ENCODE data around the gene LRRC71.

LRRC71 gene

DNA sequence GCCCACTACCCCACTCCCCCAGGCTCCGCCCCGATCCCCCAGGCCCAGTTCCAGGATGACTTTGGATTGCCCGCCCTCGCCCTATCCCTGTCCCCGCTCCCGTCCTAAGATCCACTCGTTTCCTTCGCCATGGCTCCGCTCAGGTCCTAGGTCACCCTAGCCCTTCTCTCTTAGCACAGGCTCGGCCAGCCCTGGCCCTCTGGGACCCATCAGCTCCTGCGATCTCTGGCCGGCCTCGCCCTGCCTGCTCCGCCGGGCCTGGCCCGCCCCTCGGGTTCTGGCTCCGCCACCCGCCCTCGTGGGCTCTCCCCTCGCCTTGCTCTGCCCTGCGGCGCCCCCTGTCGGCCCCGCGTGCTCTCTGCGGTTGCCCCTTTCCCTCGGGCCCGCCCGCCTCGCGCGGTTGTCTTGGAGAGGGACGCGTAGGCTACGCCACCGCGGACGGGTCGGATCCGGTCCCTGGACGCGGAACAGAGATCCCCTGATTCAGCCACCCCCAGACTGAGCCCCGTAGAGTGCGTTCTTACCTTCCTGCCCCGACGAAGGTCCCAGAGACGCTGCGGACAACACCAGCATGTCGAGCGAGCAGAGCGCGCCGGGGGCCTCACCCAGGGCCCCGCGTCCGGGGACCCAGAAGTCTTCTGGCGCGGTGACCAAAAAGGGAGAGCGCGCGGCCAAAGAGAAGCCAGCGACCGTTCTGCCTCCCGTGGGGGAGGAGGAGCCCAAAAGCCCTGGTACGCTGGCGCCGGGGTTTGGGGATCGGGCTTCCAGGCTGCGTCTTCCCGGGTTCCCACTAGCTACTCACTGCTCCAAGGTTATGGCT, at the start of gene LRRC71:
TSS of gene LRRC71 (plus strand) at position 400 of the 820 bp plus-strand sequence. CDS start at position 572, 172 bp downstream.
- no peak within 1 kb of the TSS for H3K4me3 ChIP-seq (ENCODE audit: low read depth in 1 of 2, low read length in 2 of 2)
- H3K27me3 ChIP-seq (ENCODE audit: control insufficient read depth in 1 of 2, insufficient read depth in 2 of 2, low read length in 2 of 2), result peaks cover 33 to 58% of the 10 kb centered on the region in 2 donors
- H3K4me1 ChIP-seq (ENCODE audit: insufficient read depth, low read length), result peaks cover 14% of the 10 kb centered on the region
- H3K9me3 ChIP-seq (ENCODE audit: low read length), result no peaks in the 10 kb centered on the region
- H3K27ac ChIP-seq (ENCODE audit: low read depth, low read length), result no peak within 1 kb of the TSS
- no peak within 1 kb of the TSS for H3K9ac ChIP-seq (ENCODE audit: low read length)
- H3K36me3 ChIP-seq (ENCODE audit: insufficient read depth, low read length), result no peaks in the 10 kb centered on the region

DNA sequence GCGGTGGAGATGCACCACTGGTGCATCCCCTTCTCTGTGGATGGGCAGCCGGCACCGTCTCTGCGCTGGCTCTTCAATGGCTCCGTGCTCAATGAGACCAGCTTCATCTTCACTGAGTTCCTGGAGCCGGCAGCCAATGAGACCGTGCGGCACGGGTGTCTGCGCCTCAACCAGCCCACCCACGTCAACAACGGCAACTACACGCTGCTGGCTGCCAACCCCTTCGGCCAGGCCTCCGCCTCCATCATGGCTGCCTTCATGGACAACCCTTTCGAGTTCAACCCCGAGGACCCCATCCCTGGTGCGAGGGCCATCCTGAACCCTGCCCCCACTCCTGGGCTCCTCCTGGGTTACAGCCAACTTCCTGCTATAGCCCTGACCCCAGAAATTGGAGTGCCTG, 46.8 kb upstream of the LRRC71 start:
- Histone ChIP-seq H3K9me3 (ENCODE audit: low read length) (no peaks in the 10 kb centered on the region), H3K27ac (ENCODE audit: low read depth, low read length) (no peak overlapping the region), H3K36me3 (ENCODE audit: insufficient read depth, low read length) (no peaks in the 10 kb centered on the region), H3K4me3 (ENCODE audit: low read depth in 1 of 2, low read length in 2 of 2) (no peak overlapping the region), H3K9ac (ENCODE audit: low read length) (no peak overlapping the region), H3K27me3 (ENCODE audit: control insufficient read depth in 1 of 2, insufficient read depth in 2 of 2, low read length in 2 of 2) (no peaks in the 10 kb centered on the region), H3K4me1 (ENCODE audit: insufficient read depth, low read length) (no peaks in the 10 kb centered on the region)

DNA sequence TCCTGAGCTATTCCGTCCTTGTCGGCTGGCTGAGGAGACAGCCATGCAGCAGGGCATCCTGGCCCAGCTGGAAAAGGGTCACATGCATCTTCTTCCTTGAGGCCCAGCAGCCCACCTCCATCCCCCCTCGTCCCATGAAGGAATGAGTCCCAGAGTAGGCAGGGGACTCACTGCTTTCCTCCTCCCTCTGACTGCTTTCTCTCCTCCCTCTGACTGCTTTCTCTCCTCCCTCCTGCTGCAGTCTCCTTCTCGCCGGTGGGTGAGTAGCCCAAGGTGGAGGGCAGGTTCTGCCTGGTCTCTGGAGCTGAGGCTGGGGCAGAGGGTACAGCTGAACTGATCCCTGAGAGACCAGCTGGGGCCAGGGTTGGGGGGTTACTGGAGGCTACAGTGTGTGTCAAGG, 46.3 kb upstream of the LRRC71 start:
- no peak overlapping the region for H3K4me3 ChIP-seq (ENCODE audit: low read depth in 1 of 2, low read length in 2 of 2)
- H3K36me3 ChIP-seq (ENCODE audit: insufficient read depth, low read length), result no peaks in the 10 kb centered on the region
- no peaks in the 10 kb centered on the region for H3K4me1 ChIP-seq (ENCODE audit: insufficient read depth, low read length)
- no peaks in the 10 kb centered on the region for H3K27me3 ChIP-seq (ENCODE audit: control insufficient read depth in 1 of 2, insufficient read depth in 2 of 2, low read length in 2 of 2)
- no peak overlapping the region for H3K27ac ChIP-seq (ENCODE audit: low read depth, low read length)
- H3K9me3 ChIP-seq (ENCODE audit: low read length), result no peaks in the 10 kb centered on the region
- H3K9ac ChIP-seq (ENCODE audit: low read length), result no peak overlapping the region

DNA sequence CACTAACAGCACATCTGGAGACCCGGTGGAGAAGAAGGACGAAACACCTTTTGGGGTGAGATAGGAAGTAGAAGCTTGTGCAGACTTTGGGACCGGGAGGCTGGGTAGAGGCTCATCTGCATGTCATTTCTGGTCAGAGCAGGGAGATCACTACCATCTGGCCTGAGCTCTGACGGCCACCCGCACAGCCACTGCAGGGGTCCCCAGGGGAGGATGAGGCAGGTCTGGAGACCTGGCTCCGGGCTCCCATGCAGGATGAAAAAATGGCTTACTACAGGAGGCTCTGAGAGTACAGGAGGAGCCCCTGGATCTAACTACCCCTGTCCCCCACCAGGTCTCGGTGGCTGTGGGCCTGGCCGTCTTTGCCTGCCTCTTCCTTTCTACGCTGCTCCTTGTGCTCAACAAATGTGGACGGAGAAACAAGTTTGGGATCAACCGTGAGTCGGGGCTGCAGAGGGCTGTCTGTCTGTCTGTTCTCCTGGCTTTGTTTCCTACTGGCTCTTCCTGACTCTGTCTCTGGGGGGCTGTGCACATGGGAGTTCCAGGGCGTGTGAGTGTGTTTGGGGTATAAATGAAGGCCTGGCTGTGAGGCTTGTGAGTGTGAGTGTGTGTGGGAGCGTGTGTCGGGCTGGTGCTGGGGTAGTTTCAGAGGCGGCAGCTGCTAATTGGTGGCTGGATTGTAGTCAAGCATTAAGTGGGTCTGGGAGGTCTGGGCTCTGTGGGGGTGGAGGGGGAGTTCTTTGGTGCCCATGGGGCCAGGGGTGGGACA, 45.7 kb upstream of the LRRC71 start:
- Histone ChIP-seq H3K4me1 (ENCODE audit: insufficient read depth, low read length) (no peaks in the 10 kb centered on the region), H3K27ac (ENCODE audit: low read depth, low read length) (no peak overlapping the region), H3K36me3 (ENCODE audit: insufficient read depth, low read length) (no peaks in the 10 kb centered on the region), H3K27me3 (ENCODE audit: control insufficient read depth in 1 of 2, insufficient read depth in 2 of 2, low read length in 2 of 2) (no peaks in the 10 kb centered on the region), H3K9ac (ENCODE audit: low read length) (no peak overlapping the region), H3K9me3 (ENCODE audit: low read length) (no peaks in the 10 kb centered on the region), H3K4me3 (ENCODE audit: low read depth in 1 of 2, low read length in 2 of 2) (no peak overlapping the region)

DNA sequence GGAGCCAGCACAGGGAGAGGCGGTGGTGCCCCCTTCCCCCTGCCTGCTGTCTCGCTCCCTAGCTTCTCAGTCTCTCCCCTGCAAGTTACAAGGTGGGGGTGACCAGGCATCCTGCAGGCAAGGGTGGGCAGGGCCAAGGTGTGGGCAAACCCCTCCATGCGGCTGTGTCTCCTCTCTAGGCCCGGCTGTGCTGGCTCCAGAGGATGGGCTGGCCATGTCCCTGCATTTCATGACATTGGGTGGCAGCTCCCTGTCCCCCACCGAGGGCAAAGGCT, 45.2 kb upstream of the LRRC71 start:
- no peaks in the 10 kb centered on the region for H3K4me1 ChIP-seq (ENCODE audit: insufficient read depth, low read length)
- H3K4me3 ChIP-seq (ENCODE audit: low read depth in 1 of 2, low read length in 2 of 2), result no peak overlapping the region
- no peaks in the 10 kb centered on the region for H3K9me3 ChIP-seq (ENCODE audit: low read length)
- H3K36me3 ChIP-seq (ENCODE audit: insufficient read depth, low read length), result no peaks in the 10 kb centered on the region
- no peaks in the 10 kb centered on the region for H3K27me3 ChIP-seq (ENCODE audit: control insufficient read depth in 1 of 2, insufficient read depth in 2 of 2, low read length in 2 of 2)
- H3K9ac ChIP-seq (ENCODE audit: low read length), result no peak overlapping the region
- H3K27ac ChIP-seq (ENCODE audit: low read depth, low read length), result no peak overlapping the region

DNA sequence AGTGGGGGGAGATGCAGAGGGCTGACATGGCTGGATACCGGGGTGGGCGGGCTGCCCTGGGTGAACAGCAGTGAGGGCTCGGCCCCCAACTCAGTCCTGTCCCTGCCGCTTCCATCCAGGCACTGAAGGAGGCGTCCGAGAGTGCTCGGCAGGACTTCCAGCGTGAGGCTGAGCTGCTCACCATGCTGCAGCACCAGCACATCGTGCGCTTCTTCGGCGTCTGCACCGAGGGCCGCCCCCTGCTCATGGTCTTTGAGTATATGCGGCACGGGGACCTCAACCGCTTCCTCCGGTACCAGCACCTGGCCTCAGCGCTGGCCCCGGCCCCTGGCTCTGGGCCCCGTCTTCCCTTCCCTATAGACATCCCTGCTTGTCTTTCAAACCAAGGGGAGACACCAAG, 44.2 kb upstream of the LRRC71 start:
- H3K9ac ChIP-seq (ENCODE audit: low read length), result no peak overlapping the region
- no peaks in the 10 kb centered on the region for H3K4me1 ChIP-seq (ENCODE audit: insufficient read depth, low read length)
- no peaks in the 10 kb centered on the region for H3K27me3 ChIP-seq (ENCODE audit: control insufficient read depth in 1 of 2, insufficient read depth in 2 of 2, low read length in 2 of 2)
- H3K9me3 ChIP-seq (ENCODE audit: low read length), result no peaks in the 10 kb centered on the region
- H3K27ac ChIP-seq (ENCODE audit: low read depth, low read length), result no peak overlapping the region
- H3K36me3 ChIP-seq (ENCODE audit: insufficient read depth, low read length), result no peaks in the 10 kb centered on the region
- H3K4me3 ChIP-seq (ENCODE audit: low read depth in 1 of 2, low read length in 2 of 2), result no peak overlapping the region

DNA sequence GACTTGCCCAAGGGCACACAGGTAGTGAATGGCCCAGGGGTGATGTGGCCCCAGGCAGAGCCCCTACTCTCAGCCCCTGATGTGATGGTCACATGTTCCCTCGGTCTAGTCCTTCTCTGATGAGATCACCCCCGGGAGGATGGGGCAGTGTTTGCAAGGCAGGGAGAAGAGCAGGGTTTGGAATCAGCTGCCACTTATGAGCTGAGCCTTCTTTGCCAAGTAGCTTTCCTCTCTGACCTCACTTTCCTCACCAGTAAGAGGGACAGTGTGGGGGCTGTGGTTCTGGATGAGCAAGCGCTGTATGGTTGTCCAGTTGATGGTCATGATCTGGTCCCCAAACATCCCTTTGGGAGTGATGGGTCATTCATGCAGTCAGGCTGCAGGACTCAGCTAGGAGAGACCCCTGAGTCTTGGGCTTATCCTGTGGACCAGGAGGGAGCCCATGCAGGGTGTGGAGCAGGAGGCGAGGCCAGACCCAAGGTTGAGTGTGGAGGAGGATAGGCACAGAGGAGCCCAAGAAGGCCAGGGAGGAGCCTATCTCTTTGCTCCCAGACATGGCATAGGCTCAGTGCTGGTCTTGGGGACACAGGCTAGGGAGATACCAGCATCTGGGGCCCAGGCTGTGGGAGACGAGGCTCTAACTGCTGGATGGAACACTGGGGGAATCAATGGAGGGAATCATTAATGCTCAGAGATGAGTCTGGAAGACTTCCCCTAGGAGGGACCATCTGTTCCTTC, 42.8 kb upstream of the LRRC71 start:
- Histone ChIP-seq H3K36me3 (ENCODE audit: insufficient read depth, low read length) (no peaks in the 10 kb centered on the region), H3K4me1 (ENCODE audit: insufficient read depth, low read length) (no peaks in the 10 kb centered on the region), H3K27me3 (ENCODE audit: control insufficient read depth in 1 of 2, insufficient read depth in 2 of 2, low read length in 2 of 2) (peaks cover 0 to under 1% of the 10 kb centered on the region in 2 donors), H3K27ac (ENCODE audit: low read depth, low read length) (no peak overlapping the region), H3K9ac (ENCODE audit: low read length) (no peak overlapping the region), H3K4me3 (ENCODE audit: low read depth in 1 of 2, low read length in 2 of 2) (no peak overlapping the region), H3K9me3 (ENCODE audit: low read length) (no peaks in the 10 kb centered on the region)

DNA sequence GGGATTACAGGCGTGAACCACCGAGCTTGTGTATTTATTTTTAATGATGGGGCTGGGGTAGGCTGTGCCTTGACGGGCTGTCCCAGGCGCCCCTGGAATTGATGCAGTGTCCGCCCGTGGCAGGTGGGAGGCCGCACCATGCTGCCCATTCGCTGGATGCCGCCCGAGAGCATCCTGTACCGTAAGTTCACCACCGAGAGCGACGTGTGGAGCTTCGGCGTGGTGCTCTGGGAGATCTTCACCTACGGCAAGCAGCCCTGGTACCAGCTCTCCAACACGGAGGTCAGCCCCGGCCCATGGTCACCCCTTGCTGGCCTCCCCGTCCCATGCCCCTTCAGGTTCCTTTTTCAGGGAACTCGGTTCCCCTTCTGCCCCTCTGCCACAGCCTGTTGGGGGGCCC, 40.6 kb upstream of the LRRC71 start:
- no peaks in the 10 kb centered on the region for H3K4me1 ChIP-seq (ENCODE audit: insufficient read depth, low read length)
- no peak overlapping the region for H3K9ac ChIP-seq (ENCODE audit: low read length)
- H3K36me3 ChIP-seq (ENCODE audit: insufficient read depth, low read length), result no peaks in the 10 kb centered on the region
- no peaks in the 10 kb centered on the region for H3K9me3 ChIP-seq (ENCODE audit: low read length)
- H3K27me3 ChIP-seq (ENCODE audit: control insufficient read depth in 1 of 2, insufficient read depth in 2 of 2, low read length in 2 of 2), result peaks cover 0 to 13% of the 10 kb centered on the region in 2 donors
- no peak overlapping the region for H3K27ac ChIP-seq (ENCODE audit: low read depth, low read length)
- H3K4me3 ChIP-seq (ENCODE audit: low read depth in 1 of 2, low read length in 2 of 2), result no peak overlapping the region

DNA sequence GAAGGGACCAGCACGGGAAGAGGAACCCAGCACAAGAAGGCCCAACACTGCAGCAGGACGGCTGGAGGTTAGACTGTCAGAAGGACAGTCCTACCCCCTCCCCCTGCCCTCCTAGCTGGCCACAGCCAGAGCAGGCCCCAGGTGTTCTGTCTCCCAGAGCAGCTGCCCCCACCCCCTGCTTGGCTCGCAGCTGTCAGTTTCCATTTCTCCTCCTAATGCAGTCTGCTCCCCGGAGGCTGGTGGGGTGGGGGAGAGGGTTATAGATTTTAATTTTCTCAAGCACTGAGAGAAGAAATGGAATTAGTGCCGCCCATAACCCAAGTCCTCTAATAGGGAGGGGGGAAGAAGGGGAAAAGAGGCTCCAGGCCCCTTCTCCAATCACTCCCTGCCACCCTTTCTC, 40.0 kb upstream of the LRRC71 start:
- H3K27ac ChIP-seq (ENCODE audit: low read depth, low read length), result no peak overlapping the region
- peaks cover 0 to 13% of the 10 kb centered on the region in 2 donors for H3K27me3 ChIP-seq (ENCODE audit: control insufficient read depth in 1 of 2, insufficient read depth in 2 of 2, low read length in 2 of 2)
- H3K36me3 ChIP-seq (ENCODE audit: insufficient read depth, low read length), result no peaks in the 10 kb centered on the region
- no peaks in the 10 kb centered on the region for H3K9me3 ChIP-seq (ENCODE audit: low read length)
- H3K4me1 ChIP-seq (ENCODE audit: insufficient read depth, low read length), result no peaks in the 10 kb centered on the region
- H3K9ac ChIP-seq (ENCODE audit: low read length), result no peak overlapping the region
- no peak overlapping the region for H3K4me3 ChIP-seq (ENCODE audit: low read depth in 1 of 2, low read length in 2 of 2)

DNA sequence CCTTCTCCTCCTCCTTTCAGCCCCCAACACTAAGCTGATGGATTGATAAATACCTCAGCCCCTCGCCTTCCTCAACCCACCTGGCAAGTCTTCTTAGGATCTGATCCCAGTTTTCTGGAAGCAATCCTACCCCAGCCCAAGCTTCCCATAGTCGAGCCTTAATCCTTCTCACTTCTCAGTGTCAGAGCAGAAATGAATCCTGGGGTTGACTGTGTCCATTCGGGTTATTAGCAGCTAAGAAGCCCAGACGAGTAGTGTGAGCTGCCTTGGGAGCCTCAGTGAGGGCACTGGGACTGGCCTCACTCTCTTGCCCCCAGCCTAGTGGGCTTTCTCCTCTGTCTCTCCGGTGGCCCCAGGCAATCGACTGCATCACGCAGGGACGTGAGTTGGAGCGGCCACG, 39.3 kb upstream of the LRRC71 start:
- no peaks in the 10 kb centered on the region for H3K36me3 ChIP-seq (ENCODE audit: insufficient read depth, low read length)
- H3K27me3 ChIP-seq (ENCODE audit: control insufficient read depth in 1 of 2, insufficient read depth in 2 of 2, low read length in 2 of 2), result peaks cover 0 to 13% of the 10 kb centered on the region in 2 donors
- H3K27ac ChIP-seq (ENCODE audit: low read depth, low read length), result no peak overlapping the region
- H3K9ac ChIP-seq (ENCODE audit: low read length), result no peak overlapping the region
- H3K4me3 ChIP-seq (ENCODE audit: low read depth in 1 of 2, low read length in 2 of 2), result no peak overlapping the region
- H3K9me3 ChIP-seq (ENCODE audit: low read length), result no peaks in the 10 kb centered on the region
- no peaks in the 10 kb centered on the region for H3K4me1 ChIP-seq (ENCODE audit: insufficient read depth, low read length)

DNA sequence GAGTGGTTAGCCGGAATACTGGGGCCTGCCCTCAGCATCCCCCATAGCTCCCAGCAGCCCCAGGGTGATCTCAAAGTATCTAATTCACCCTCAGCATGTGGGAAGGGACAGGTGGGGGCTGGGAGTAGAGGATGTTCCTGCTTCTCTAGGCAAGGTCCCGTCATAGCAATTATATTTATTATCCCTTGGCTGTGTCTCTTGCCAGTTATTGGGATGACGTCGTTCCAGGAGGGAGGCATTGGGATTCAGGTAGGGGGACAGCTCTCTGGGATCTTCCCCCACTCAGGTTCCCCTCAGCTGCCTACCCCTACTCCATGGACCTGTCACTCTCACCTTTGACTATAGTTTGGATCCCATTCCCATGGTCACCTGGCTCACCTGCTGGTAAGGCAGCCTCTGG, 38.8 kb upstream of the LRRC71 start:
- H3K4me3 ChIP-seq (ENCODE audit: low read depth in 1 of 2, low read length in 2 of 2), result no peak overlapping the region
- no peaks in the 10 kb centered on the region for H3K4me1 ChIP-seq (ENCODE audit: insufficient read depth, low read length)
- H3K9ac ChIP-seq (ENCODE audit: low read length), result no peak overlapping the region
- peaks cover 0 to 13% of the 10 kb centered on the region in 2 donors for H3K27me3 ChIP-seq (ENCODE audit: control insufficient read depth in 1 of 2, insufficient read depth in 2 of 2, low read length in 2 of 2)
- H3K36me3 ChIP-seq (ENCODE audit: insufficient read depth, low read length), result no peaks in the 10 kb centered on the region
- H3K27ac ChIP-seq (ENCODE audit: low read depth, low read length), result no peak overlapping the region
- no peaks in the 10 kb centered on the region for H3K9me3 ChIP-seq (ENCODE audit: low read length)
